Stimulated activated naive CD4-positive, alpha-beta T cell treated with Interleukin-2 at 50 U/mL for 16 hours (primary cell): ENCODE results near the gene PRKCD.

Experiments used
- DNase-seq: peaks from one replicate; lab custom pipeline; 2025; lab: John Stamatoyannopoulos, UW

Gene PRKCD

GRCh38 chr3:53170325-53171063, 9.5 kb downstream of the PRKCD start:
- DNase-seq = peak; percentile 7

GRCh38 chr3:53171064-53171418, 10.0 kb downstream of the PRKCD start:
- no peak for DNase-seq

DNA sequence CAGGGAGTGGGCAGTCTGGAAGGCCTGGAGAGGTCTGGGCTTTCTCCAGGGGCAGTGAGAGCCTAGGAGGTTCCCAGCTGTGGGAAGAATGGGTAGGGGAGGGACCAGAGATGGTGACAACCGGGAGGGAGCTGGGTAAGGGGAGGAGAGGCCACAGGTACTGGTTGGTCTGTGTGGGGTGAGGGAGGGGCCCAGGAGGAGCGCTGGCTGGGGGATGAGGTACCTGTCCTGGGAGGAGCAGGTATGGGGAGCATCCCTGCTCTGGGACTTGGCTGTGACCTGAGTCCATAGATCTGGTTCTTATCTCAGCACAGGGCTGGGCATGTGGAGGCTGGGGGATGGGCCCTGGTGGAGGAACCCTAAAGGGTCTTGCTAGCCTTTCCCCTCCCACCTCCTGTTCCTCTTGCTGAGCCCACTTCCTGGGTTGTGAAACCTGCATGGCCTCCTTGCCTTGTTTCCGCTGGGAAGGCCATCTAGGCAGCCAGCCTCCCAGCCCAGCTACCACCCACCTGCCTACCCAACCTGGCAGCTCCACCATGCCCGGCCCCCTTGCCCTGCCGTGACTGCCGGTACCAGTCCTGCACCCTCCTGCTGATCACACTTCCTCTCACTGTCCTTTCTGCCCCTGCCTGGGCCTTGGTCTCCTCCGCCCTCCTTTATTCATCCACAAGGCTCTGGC, 11.0 kb downstream of the PRKCD start:
- no peak for DNase-seq

DNA sequence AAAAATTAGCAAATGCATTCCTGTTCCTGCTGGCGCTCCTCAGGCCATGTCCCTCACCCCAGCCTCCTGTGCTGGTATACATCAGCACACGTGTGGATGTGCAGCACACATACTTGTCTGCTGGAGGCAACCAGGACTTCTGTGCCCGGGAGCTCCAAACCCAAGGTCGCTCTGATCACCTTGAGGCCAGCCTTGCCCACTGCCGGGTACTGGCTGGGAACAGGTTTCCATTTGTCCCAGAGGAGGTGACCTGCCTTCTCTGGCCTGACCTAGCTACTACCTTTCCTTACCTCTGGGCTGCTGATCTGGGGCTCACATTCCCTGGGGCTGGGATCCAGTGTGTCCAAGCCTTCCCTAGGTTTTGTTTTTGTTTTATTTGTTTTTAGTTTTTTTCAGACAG, 12.1 kb downstream of the PRKCD start:
- no peak for DNase-seq

DNA sequence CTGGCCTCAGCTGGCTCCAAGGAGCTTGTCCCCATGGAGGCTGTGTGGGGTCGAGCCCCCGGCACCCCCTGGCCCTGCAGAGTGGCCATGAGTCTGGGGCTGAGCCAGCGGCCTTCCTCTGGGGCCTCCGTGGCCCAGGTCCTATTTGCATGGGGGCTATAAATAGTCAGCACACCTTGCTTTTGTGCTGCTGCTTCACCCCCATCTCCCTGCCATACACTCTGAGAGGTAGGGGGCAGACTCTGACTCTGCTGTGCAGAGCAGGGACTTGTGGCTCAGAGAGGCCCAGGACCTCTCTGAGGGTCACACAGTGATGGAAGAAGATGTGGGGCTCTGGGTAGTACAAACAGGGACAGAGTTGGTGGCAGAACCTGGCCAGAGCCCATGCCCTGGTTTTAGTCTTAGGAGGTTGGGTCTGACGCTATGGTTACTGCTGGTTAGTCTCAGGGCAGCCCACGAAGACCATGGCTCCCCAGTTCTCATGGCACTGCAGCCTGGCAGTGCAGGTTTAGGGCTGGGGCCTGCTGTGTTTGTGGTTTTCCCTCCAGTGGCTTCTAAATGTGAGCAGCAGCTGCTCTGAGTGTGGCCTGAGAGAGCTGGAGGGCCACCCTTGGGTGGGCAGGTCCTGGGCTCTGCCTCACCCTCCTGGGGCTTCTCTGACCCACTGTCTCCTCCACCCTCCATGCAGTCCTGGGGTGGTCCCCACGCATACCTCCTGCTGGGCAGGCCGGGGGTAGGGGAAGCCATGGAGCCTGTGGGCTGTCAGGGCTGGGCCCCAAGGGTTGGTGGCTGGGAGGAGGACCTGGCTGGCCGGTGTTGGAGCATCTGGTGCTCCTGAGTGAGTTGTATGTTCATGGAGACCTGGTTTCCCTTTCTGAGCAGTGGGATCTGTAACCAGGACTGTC, 13.6 kb downstream of the PRKCD start:
- DNase-seq = no peak

DNA sequence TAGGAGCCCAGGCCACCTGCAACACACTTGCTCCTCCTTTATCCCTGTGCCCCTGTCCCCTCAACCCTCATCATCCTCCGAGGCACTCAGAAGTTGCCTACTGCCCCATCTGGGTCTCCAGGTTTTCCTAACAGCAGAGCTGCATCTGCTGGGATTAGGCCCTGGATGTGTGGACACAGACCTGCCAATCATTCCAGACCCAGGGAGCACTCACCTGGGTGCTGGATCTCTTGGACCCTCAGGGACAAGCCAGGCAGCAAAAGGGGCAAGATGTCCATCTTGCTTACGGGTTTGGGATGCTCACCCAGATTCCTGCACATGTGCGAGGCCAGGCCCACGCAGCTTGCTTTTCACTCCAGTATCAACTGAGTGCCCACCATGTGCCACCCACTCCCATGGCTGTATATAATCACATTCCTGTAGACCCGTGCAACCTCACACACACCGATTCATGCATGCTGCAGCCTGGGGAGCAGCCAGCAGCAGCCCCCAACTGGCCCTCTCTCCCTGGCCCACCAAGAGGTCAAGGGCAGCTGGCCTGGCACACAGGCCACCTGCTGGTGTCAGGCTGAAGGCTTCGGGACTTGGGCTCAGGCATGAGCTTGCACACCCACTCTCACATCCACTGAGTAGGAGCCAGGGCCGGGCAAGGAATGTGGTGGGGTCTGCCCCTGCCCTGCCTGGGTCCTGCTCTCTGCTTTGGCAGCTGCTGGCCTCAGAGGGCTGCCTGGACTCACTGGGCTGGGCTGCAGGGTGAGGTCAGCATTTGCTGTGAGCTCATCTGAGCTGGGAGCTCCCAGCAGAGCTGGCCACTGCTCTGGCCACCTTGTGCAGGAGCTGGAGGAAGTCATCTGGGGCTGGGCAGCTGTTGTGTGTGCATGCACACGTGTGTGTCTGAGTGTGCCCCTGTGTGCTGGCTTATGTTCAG, 14.9 kb downstream of the PRKCD start:
- DNase-seq = no peak

- no peak for DNase-seq
These were observed 17.2 kb downstream of the PRKCD start for GRCh38 chr3:53178246-53178645.

DNA sequence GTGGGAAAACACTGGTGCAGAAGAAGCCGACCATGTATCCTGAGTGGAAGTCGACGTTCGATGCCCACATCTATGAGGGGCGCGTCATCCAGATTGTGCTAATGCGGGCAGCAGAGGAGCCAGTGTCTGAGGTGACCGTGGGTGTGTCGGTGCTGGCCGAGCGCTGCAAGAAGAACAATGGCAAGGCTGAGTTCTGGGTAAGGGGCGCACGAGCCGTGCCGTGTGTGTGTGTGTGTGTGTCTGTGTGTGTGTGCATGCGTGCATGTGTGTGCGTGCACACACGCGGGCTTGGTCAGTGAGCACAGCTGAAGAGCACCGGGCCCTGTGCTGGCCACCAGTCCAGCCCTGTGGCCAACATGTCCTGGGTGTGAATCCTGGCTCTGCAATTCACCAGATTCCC, 18.6 kb downstream of the PRKCD start:
- DNase-seq = no peak

DNA sequence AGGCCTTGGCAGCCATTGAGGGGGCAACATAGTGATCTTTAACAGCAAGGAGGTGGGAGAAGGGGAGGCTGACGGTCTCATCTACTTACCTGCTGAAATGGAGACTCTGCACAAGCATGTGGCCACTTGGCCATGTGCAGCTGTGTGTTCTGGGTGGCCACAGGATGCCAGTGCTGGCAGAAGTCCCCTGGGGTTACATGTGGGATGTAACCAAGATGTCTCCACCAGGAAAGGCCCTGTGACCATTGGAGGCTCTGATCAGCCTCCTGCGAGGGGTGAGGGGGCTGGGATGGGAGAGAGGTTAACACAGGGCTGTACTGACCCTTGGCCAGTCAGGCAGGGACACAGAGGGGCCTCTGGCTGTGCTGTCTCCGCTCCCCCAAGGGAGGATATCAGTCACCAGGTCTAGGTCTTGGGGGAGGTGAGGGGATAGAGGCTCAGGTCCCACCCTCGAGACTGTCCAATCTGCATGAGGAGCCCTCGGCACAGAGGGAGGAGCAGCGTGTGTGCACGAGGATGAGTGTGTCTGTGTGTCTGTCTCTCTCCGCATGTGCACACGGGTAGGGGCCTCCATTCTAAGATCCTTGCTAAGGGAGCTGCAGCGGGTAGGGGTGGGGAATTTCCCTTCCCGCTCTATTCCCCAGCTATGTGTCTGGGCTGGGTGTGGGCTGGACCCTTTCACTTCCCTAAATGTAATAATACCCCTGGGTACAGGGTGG, 19.5 kb downstream of the PRKCD start:
- DNase-seq = no peak

DNA sequence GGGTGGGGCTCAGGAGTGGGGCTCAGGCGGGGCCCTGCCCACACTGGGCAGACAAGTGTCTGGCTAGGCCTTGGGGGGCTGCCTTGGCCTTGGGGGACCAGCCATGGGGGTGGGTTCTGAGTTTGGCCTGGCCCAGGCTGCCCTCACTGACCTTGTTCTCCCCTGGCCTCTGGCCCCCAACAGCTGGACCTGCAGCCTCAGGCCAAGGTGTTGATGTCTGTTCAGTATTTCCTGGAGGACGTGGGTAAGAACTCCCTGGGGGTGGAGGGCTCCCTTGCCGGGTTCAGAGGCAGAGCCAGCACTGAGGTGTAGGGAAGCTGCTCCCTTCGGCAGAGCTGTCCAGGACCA, 20.0 kb downstream of the PRKCD start:
- DNase-seq = no peak

- no peak for DNase-seq
These were observed 20.5 kb downstream of the PRKCD start for GRCh38 chr3:53181528-53181927.

DNA sequence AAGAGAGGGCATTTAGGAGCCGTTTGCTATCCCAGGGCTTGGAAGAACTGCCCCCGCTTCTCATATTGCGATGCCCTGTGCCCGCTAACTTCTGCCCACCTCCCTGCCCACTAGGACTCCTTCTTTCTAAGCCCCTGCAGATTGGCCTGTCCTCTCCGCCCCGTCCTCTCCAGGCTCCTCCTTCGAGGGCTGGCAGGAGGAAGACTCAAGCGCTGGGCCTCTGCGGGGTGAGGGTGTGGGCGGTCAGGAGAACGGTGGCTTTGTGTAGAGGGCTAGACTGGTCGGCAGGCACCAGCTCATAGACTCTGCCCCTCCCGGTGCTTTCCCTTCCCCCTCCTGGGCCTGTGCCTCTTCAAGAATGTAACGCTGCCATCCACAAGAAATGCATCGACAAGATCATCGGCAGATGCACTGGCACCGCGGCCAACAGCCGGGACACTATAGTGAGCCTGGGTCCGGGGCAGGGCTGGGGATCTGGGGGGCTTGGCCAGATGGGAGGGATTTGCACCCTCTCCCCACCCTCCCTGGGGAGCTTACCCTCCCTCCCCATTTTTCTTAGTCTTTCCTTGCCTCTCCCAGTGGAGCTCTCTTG, 21.9 kb downstream of the PRKCD start:
- DNase-seq = no peak

DNA sequence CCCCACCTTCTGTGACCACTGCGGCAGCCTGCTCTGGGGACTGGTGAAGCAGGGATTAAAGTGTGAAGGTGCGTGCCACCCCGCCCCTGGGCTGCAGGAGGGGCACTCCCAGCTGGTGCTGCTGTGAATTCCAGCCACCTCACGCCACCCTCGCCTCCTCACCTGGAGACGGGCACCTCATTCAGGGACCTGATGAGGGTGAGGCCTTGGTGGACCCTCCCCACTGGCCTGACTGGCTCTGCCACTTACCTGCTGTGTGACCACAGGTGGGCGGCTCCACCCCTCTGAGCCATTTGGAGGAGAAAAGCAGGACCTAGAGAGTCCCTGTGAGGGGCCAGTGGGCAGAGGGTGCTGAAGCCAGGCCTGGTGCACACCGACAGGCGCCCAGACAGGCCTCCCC, 22.5 kb downstream of the PRKCD start:
- DNase-seq = no peak

DNA sequence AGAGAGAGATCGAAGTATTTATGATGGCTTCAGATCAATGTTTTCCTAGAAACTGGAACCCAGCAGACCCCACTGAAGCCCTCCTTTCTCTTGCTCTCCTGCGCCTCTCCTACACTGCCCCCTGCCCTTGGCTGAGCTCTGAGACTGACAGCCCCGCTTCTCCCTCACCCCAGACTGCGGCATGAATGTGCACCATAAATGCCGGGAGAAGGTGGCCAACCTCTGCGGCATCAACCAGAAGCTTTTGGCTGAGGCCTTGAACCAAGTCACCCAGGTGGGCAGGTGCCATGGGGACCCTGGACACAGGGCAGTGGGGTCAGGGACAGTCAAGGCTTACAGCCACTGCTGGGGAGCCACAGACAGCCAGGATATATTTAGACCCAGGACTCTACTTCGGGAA, 23.7 kb downstream of the PRKCD start:
- no peak for DNase-seq

- no peak for DNase-seq
These were observed 24.9 kb downstream of the PRKCD start for GRCh38 chr3:53185761-53186465.

- DNase-seq = no peak
These were observed 25.7 kb downstream of the PRKCD start for GRCh38 chr3:53186726-53187125.

GRCh38 chr3:53187430-53187829, 26.4 kb downstream of the PRKCD start:
- DNase-seq = no peak

DNA sequence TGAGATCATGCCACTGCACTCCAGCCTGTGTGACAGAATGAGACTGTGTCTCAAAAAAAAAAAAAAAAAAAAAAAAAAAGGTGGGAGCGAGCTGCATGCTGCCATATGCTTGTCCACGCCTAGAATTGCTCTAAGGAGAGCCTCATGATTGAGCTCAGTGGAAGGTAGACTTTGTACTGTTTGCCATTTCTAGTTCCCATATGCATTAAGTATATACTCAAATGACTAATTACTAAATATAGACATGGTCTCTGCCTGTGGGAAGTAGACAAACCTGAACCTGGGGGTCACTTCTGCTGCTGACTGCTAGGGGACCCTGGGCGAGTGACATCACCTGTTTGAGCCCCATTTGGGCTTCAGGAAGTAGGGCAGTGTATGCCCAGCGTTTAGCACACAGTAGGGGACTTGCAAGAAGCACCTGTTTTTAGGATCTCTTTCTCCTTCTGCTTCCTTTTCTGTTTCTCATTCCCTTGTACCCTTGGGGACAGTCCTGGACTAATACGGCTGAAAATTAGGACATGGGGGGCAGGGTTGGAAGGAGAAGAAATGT, 27.2 kb downstream of the PRKCD start:
- DNase-seq = no peak

- no peak for DNase-seq
These were observed 27.7 kb downstream of the PRKCD start for GRCh38 chr3:53188720-53189119.

DNA sequence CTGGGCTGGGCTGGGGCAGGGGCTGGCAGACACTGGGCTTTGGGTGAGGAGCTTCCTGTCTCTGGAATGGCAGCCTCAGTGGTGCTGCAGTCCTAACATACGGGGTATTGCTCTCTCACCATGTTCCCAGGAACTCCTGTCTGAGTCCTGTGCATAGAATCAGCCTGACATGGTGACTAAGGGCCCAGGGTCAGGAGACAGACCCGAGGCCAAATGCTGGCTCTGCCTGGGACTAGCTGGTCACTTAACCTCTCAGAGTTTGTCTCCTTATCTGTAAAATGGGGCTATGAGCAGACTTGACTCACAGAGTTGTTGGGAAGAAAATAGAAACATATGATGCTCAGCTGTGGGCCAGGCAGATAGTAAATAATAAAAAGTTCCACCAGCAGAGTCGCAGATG, 28.3 kb downstream of the PRKCD start:
- no peak for DNase-seq
